T-helper 22 cell (primary cell): Measurements from ENCODE around the gene MED26.
A peak's percentile ranks its signal among the peaks of the same experiment; 100 is the strongest.
"Not testable (repeated sequence)": the region's sequence is repeated elsewhere in the genome, so short reads cannot be mapped to it uniquely, and the experiment has no call there.

Experiments used
- DNase-seq: peaks from one replicate; pipeline ENCODE4 v3.0.0-alpha.2; 2020; ENCODE audit warnings: low read depth

MED26 gene, protein sequence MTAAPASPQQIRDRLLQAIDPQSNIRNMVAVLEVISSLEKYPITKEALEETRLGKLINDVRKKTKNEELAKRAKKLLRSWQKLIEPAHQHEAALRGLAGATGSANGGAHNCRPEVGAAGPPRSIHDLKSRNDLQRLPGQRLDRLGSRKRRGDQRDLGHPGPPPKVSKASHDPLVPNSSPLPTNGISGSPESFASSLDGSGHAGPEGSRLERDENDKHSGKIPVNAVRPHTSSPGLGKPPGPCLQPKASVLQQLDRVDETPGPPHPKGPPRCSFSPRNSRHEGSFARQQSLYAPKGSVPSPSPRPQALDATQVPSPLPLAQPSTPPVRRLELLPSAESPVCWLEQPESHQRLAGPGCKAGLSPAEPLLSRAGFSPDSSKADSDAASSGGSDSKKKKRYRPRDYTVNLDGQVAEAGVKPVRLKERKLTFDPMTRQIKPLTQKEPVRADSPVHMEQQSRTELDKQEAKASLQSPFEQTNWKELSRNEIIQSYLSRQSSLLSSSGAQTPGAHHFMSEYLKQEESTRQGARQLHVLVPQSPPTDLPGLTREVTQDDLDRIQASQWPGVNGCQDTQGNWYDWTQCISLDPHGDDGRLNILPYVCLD

DNA sequence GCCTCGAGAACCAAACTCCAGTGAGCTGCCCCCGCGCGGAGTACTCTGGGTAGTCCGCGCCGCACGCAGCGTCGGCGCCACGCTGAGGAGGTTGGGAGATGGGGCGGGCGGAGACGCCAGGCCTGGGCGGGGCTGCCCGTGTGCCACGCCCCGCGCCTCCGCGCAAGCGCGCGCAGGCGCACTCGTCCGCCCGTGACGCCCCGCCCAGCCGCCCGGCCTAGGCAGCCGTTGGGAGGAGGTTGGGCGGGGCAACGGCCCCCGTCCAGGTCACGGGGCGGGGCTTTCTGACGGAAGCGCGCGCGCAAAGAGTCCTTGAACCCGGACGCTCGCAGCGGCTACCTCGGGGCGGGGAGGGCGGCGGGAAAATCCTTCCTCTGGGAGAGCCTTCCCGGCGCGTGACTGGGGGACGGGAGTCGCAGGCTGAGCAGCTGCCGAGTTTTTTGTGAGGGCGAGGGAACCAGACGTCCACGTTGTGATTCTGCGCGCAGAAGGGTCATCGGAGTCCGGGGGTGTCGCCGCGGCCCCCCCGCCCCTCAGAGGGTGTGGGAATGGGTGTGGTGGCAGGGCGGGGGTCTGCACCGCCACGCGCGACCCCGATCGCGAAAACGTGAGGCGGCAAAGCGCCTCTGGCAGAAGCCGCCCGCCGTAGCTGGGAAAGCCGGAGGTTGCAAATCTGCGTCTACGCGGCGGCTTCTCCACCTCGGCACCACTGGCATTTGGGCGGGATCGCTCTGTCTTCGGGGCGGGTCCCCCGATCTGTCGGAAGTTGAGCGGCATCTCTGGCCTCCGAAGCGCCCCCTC is at the start of gene MED26:
Gene MED26, minus strand, starts transcription at position 22 of the 801 bp plus-strand sequence. CDS start 261 bp downstream, outside the sequence.
- DNase-seq, result peak; percentile 87

DNA sequence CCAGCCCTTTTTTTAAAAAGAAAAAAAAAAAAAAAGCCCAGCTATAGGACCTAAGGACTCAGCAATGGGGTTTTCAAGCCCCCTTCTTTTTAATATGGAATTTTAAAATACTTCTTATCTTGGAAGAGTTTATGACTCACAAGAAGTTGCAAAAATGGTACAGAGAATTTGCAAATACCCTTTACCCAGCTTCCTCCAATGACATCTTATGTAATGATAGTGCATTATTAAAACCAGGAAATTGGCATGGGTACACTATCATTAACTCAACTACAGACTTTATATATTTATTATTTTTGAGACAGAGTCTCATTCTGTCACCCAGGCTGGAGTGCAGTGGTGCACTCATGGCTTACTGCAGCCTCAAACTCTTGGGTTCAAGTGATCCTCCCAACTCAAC is 49.1 kb upstream of the MED26 start:
- no peak for DNase-seq

DNA sequence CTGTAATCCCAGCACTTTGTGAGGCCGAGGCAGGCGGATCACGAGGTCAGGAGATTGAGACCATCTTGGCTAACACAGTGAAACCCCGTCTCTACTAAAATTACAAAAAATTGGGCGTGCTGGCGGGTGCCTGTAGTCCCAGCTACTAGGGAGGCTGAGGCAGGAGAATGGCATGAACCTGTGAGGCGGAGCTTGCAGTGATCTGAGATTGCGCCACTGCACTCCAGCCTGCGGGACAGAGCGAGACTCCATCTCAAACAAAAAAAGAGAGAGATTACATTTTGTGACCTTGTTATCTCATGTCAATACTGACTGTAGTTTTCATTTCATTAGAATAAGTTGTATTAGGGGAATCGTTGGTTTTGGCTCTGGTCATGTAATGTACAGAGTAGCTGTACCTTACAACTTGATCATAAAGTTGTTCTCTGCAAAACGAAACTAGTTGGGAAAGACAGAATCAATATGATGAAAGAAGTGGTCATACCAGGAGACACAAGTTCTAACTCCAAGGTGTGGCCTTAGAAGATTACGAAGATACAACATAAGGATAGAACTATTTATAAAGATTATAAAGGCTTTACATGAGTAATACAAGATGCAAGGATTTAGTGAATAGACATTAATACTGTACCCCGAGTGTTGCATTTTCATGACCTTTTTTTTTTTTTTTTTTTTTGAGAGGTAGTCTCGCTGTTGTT is 48.2 kb upstream of the MED26 start:
- DNase-seq, result no peak

DNA sequence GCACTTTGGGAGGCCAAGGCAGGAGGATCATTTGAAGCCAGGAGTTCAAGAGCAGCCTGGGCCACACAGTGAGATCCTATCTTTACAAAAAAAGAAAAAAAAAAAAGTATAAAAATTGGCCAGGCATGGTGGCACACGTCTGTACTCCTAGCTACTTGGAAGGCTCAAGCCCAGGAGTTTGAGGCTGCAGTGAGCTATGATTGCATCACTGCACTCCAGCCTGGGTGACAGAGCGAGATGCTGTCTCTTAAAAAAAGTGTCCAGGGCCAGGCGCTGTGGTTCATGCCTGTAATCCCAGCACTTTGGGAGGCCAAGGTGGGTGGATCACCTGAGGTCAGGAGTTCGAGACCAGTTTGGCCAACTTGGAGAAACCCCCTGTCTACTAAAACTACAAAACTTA is 45.8 kb upstream of the MED26 start:
- DNase-seq, result not testable (repeated sequence)

DNA sequence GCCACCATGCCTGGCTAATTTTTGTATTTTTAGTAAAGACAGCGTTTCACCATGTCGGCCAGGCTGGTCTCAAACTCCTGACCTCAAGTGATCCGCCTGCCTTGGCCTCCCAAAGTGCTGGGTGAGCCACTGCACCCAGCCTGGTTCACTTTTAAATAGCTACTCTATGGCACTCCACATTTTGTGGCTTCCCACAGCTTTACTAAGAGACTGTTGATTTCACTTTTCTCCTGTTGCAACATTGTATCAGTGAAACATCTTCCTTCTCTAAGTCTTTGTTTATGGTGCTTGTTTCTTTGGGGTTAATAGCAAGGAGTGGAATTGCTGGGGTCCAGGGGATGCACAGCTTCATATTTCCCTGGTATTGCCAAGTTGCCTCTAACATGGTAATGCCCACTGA is 45.2 kb upstream of the MED26 start:
- DNase-seq, result no peak

DNA sequence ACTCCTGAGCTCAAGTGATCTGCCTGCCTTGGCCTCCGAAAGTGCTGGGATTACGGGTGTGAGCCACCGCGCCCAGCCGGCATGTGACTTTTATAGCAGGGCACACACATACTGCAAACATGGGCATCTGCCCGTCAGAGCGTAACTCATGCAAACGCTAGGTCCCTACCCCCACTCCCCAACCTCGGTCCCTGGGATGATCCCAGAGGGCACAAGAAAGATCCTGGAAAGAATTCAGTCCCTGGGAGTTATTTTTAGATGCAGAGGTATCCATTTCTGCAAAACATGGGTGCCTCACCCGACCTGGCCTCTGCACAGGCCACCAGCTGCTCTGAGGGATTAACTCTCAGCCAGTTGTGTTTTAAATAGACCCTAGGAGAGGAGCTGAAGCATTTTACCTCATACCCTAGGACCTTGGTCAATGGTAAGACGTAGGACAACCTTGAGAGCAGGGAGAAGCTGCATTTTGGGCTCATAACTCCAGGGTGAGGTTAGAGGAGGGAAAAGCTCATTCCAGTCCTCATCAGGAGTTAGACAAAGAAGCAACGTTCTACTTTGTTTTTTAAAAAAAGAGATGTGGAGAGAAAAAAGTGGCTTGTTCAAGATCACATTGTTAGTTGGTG is 43.8 kb upstream of the MED26 start:
- DNase-seq, result no peak

DNA sequence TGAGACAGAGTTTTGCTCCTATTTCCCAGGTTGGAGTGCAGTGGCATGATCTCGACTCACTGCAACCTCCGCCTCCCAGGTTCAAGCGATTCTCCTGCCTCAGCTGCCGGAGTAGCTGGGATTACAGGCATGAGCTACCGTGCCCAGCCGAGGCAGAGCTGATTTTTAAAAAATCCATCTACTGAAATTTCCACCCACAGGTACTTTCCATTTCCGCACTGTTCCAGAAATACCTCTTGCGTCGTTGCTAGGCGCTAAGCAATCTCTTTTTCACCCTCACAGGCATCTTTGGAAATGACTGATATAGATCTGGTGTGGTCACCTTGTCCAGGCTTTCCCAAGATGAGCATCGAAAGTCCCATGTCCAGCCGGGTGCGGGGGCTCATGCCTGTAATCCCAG is 42.3 kb upstream of the MED26 start:
- no peak for DNase-seq

DNA sequence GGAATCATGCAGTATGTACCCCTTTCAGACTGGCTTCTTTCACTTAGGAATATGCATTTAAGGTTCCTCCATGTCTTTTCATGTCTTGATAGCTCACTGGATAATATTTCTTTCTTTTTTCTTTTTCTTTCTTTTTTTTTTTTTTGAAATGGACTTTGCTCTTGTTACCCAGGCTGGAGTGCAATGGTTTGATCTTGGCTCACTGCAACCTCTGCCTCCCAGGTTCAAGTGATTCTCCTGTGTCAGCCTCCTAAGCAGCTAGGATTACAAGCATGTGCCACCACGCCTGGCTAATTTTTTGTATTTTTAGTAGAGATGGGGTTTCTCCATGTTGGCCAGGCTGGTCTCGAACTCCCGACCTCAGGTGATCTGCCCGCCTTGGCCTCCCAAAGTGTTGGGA is 40.7 kb upstream of the MED26 start:
- not testable (repeated sequence) for DNase-seq

DNA sequence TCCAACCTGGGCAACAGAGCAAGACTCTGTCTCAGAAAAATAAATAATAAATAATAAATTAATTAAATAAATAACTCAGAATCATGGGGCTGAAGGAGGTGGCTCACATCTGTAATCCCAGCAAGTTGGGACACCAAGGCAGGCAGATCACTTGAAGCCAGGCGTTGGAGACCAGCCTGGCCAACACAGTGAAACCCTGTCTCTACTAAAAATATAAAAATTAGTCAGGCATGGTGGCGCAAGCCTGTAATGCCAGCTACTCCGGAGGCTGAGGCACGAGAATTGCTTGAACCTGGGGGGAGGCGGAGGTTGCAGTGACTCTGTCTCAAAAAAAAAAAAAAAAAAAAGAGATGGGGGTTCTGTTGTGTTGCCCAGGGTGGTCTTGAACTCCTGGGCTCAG is 40.2 kb upstream of the MED26 start:
- DNase-seq, result no peak

DNA sequence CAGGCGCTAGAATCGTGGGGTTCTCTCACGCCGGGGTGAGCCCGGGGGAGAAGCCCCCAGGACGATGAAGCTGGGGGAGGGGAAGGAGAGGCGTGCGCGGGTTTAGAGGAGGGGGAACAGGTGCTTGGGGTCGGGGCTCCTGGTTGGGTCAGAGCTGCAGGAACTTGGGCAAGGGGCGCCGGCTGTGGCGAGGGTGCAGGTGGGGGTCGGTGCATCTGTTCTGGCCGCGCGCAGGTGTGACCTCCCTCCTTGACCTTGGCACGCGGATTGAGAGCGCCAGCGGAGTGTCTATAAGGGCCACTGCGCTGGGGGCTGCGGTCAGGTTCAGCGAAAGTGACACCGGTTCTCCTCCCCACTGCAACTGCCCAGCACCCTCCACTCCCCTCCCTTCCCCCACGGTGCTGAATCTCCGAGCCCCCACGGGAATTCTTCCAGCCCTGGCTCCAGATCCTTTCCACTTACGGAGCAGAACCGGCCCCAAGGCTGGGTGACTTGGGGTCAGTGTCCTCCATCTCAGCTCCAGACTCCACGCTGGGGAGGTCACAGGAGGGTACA is 33.6 kb upstream of the MED26 start:
- DNase-seq, result no peak

DNA sequence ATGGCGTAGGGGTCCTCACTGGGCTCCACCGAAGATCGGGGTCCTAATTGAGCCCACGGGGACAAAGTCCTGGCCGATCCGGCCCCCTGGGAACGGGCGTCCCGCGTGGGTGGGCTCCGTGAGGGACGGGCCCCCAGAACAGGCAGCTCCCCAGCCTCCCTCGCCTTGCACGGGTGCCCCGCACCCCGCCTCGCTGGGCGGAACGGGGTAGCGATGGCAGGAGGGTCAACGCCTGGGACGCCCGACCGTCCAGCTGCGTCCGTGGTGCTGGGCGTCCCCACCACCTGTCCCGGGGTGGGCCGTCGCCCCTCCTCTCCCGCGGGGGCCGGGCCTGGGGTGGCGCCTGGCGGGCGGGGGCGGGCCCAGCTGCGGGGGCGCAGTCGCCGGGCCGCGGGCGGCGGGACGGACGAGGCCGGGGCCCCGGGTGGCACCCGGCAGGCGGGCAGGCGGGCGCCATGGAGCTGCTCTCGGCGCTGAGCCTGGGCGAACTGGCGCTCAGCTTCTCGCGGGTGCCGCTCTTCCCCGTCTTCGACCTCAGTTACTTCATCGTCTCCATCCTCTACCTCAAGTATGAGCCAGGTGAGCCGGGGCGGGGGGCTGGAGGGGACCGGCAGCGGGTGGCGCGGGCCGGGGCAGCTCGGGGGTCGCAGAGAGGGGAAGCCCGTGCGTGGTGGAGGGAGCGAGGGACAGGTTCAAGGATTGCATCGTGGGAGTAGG is 32.9 kb upstream of the MED26 start, which contains the start of gene TMEM38A:
Gene TMEM38A, plus strand, starts transcription at position 377 of the 717 bp plus-strand sequence. Its CDS starts 79 bp downstream, at position 456.
- peak; percentile 31 for DNase-seq

DNA sequence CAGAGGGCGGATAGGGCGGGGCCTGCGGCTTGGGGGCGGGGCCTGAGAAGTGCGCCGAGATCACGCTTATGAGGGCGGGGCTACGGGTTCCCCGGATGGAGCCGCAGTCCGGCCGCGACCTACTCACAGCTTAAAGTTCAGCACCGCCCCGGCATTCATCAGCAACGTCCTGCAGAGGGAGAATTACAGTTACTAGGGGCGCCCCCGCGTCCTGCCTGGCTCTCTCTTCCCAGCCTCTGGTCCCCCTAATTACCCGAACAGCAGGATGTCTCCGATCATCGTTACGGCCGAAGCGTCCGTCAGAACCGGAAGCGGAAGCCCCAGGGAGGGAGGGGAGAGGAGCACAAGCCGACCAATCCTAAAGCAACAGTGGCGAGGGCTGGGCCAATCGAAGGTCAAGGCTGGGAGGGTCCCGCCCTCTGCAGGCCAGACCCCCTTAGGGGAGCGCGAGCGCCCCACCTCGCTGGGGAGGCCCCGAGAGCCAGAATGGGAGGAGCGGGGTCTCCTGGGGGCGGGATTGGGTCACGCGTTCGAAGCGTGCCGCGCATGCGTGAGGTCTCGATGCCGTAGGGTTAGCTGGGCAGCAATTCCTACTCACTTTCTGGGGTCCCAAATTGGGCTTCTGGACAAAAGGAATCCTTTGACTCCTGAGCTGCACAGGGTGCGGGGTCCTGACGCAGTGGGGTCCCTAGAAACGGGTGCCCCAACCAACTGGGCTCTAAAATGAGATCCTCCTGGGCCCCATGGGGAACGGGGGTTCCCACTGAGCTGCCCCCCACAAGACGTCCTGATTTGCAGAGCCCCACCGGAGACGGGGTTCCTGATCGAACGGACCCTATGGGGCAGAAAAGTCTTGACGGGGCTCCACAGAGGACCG is 32.1 kb upstream of the MED26 start, which contains the start of gene SMIM7:
Gene SMIM7, minus strand, starts transcription at position 313 of the 877 bp plus-strand sequence. Its CDS starts 34 bp downstream, at position 279.
- DNase-seq, result peak; percentile 98

DNA sequence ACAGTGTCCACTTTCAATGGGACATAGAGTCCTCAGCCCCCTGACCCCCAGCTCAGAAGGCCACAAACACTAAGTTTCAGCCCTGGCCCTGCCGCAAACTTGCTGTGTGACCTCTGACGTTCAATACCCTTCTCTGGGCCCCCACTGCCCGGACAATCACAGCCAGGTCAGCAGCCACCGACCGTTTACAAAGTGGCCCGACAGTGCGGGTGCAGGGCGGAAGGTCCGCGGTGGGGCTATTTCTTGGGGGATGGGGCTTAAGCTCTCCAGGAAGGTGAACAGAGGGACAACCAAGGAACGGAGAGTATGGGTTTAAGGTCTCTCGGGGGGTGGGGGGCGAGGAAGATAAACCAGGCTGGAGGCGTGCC is 31.4 kb upstream of the MED26 start:
- no peak for DNase-seq

DNA sequence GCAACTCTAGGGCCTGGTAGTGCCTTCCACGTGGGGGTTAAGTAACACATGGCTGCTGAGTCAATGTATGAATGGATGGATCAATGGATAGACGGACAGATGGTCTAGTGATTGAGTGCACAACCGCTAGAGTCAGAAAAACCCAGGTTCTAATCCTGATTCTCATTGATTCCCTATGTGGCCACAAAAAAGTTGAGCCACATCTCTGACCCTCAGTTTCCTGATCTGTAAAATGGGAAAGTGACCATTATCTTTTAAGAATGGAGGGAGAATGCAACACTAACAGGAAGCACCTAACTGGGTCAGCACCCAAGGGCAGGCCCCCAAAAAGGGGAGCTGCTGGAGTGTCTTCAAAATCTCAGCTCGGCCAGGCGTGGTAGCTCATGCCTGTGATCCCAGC is 29.4 kb upstream of the MED26 start:
- DNase-seq, result no peak

DNA sequence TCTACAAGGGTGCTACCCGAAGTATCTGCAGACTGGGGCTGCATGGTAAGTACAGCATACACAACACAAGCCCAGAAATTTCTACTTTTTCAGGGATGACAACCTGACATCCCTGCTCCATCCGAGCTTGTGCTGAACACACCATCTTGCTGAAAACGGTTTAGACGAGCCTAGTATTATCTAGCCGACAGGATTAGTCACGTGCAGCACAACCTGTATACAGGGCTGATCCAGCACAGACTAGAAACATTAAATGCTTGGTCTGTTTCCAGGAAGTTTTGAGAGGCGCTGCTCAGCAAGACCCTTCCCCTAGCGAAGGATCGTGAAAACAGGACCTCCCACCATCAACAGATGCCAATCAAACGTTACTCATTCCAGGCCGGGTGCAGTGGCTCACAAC is 27.7 kb upstream of the MED26 start:
- no peak for DNase-seq

DNA sequence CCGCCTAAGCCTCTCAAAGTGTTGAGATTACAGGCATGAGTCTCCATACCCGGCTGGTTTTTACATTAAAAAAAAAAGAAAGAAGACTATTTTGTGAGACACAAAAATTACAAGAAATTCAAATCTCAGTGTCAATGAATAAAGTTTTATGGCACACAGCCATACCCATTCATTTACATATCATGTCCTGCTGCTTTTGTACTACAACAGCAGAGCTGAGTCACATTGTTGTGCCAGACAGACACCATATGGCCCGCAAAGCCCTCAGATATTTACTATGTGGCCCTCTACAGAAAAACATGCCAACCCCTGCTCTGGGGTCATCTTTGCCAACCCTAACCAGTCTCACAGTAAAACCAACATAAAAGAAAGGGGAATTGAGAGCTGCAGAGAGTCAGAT is 26.6 kb upstream of the MED26 start:
- DNase-seq, result no peak

DNA sequence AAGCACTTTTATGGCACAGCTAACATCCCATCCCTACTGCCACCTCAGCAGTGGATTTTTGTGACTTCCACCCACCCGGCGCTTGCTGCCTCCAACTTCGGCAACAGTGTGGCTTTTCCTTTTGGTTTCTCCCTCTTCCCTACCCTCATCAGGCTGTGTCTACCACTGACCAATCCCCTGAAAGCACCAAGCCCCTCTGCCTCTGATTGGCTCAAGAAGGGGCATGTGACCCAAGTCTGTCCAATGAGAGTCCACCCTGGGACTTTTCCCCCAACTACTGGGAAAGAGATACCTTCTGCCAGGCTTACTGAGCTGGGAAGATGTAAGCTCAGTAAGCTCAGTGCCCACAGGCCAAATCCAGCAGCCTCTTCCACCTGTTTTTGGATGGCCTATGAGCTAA is 26.1 kb upstream of the MED26 start:
- DNase-seq, result no peak

DNA sequence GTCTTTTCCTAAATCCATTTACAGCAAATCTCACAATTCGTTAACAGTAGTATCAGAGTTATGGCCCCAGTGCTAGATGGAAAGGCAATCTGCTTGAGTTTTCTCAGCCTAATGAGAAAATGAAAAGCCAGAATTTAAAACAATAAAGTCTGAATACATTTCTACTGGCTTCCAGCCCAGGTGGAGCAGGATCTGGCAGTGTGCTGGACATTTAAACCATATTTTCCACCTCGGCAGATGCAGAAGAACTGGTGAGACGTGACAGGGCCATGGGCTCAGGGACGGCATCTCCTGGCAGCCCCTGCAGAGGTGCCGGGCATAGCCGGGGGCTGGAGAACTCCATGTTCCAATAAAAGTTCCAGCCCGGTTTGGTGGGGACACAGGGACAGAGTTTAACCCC is 24.9 kb upstream of the MED26 start:
- DNase-seq, result no peak

DNA sequence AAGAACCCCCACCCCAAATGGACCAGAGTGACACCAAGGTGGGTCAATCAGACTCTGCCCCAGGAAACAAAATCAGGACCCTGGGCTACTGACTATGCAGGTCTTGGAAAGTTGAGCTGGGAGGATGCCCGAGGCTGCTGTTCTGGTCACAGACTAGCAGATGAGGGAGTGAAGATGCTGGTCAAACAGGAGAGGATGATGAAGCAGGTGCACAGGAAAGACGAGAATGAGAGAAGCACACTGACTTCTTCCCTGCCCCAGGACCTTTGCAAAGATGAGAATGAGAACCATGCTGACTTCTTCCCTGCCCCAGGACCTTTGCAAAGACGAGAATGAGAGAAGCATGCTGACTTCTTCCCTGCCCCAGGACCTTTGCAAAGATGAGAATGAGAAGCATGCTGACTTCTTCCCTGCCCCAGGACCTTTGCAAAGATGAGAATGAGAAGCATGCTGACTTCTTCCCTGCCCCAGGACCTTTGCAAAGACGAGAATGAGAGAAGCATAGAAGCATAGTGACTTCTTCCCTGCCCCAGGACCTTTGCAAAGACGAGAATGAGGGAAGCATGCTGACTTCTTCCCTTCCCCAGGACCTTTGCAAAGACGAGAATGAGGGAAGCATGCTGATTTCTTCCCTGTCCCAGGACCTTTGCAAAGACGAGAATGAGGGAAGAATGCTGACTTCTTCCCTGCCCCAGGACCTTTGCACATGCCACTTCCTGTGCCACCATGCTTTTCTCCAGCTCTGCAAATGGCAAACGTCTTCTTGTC is 23.6 kb upstream of the MED26 start:
- DNase-seq, result not testable (repeated sequence)
